Amniotic epithelial cell (primary cell): ENCODE data around the gene SVIL.
"Not testable (repeated sequence)": the region's sequence is repeated elsewhere in the genome, so short reads cannot be mapped to it uniquely, and the experiment has no call there.

Source experiments
- DNase-seq: peaks from one replicate; pipeline ENCODE4 v3.0.0-alpha.2; 2010; ENCODE audit warnings: low read depth

The SVIL gene

GRCh38 chr10:29540016-29540415 lies 94.8 kb downstream of the SVIL start:
- DNase-seq = peak; percentile 20

- DNase-seq = no peak
Observed at GRCh38 chr10:29539412-29539811, 95.4 kb downstream of the SVIL start.

- DNase-seq = no peak
Observed at GRCh38 chr10:29537799-29538198, 97.0 kb downstream of the SVIL start.

GRCh38 chr10:29536691-29537090 lies 98.1 kb downstream of the SVIL start:
- DNase-seq = not testable (repeated sequence)

- DNase-seq = no peak
Observed at GRCh38 chr10:29535778-29536453, 98.9 kb downstream of the SVIL start.

- DNase-seq = peak; percentile 69
Observed at GRCh38 chr10:29535012-29535777, 99.6 kb downstream of the SVIL start.

- DNase-seq = no peak
Observed at GRCh38 chr10:29534590-29534989, 100.2 kb downstream of the SVIL start.

- DNase-seq = no peak
Observed at GRCh38 chr10:29533696-29534285, 101.0 kb downstream of the SVIL start.

- no peak for DNase-seq
Observed at GRCh38 chr10:29533046-29533445, 101.7 kb downstream of the SVIL start.

- DNase-seq = no peak
Observed at GRCh38 chr10:29532256-29532878, 102.4 kb downstream of the SVIL start.

GRCh38 chr10:29530112-29530976 lies 104.4 kb downstream of the SVIL start:
- no peak for DNase-seq

- no peak for DNase-seq
Observed at GRCh38 chr10:29529146-29529545, 105.6 kb downstream of the SVIL start.

GRCh38 chr10:29525762-29526161 lies 109.0 kb downstream of the SVIL start:
- DNase-seq = no peak

GRCh38 chr10:29524720-29525119 lies 110.1 kb downstream of the SVIL start:
- no peak for DNase-seq

GRCh38 chr10:29524294-29524693 lies 110.5 kb downstream of the SVIL start:
- DNase-seq = no peak

GRCh38 chr10:29522918-29523317 lies 111.9 kb downstream of the SVIL start:
- DNase-seq = no peak

GRCh38 chr10:29522061-29522855 lies 112.5 kb downstream of the SVIL start:
- DNase-seq = peak; percentile 69

- no peak for DNase-seq
Observed at GRCh38 chr10:29519659-29520058, 115.1 kb downstream of the SVIL start.

- DNase-seq = peak; percentile 44
Observed at GRCh38 chr10:29517352-29517923, 117.3 kb downstream of the SVIL start.

- not testable (repeated sequence) for DNase-seq
Observed at GRCh38 chr10:29516309-29516932, 118.3 kb downstream of the SVIL start.
